ENCODE measurements around the gene NLRC5.
"Not testable (repeated sequence)": the region's sequence is repeated elsewhere in the genome, so short reads cannot be mapped to it uniquely, and the experiment has no call there.

The NLRC5 gene

DNA sequence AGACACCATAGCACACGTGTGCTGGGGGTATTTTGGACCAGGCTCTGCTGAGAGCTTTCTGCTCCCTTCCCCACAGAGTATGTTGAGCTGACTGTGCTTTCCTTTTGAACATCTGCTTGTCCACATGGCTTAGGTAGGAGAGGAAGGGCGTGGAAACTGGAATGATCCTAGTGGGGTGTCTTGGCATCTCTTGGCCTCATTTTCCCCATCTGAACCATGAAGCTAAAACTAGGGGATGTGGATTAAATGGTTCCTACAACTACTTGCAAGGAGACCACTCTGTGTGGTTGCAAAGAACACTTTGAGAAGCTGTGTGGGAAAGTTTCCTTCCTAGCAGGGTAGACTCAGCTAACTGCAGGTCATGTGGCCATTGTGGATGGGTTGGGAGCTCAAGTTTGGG, 6.7 kb upstream of the NLRC5 start:
- DNase-seq = no peak

DNA sequence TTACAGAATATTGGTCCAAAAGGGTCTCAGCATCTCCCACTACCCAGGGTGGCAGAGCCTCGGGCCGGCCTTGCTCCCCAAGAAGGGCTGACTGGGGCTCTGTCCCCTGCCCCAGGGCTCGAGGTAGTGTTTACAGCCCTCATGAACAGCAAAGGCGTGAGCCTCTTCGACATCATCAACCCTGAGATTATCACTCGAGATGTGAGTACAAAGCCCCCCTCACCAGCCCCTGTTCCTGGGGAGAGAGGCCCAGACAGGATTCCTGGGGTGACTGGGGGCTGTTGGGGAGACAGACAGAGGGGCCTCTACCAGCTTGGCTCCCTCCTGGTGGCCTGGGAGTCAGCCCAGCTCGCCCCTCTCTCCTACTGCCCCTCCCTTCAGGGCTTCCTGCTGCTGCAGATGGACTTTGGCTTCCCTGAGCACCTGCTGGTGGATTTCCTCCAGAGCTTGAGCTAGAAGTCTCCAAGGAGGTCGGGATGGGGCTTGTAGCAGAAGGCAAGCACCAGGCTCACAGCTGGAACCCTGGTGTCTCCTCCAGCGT, 6.1 kb upstream of the NLRC5 start:
- no peak for DNase-seq

DNA sequence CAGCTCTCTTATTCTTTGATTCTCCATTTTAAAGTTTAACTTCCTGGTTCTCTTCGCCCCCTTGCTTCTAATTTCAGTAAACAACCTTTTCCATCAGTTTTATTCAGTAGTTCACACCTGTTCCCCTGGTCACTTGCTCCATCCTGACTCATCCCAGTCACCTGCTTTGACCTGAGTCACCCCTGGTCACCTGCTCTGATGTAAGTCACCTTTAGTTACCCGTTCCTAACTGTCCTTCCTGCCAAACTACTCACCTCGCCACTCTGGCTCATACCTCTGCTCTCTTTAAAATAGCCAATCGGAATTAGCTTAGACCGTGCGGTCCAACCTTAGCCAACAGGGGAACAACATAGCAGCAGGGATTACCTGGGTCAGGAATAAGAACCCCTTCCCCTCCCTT, 4.7 kb upstream of the NLRC5 start:
- DNase-seq = no peak

DNA sequence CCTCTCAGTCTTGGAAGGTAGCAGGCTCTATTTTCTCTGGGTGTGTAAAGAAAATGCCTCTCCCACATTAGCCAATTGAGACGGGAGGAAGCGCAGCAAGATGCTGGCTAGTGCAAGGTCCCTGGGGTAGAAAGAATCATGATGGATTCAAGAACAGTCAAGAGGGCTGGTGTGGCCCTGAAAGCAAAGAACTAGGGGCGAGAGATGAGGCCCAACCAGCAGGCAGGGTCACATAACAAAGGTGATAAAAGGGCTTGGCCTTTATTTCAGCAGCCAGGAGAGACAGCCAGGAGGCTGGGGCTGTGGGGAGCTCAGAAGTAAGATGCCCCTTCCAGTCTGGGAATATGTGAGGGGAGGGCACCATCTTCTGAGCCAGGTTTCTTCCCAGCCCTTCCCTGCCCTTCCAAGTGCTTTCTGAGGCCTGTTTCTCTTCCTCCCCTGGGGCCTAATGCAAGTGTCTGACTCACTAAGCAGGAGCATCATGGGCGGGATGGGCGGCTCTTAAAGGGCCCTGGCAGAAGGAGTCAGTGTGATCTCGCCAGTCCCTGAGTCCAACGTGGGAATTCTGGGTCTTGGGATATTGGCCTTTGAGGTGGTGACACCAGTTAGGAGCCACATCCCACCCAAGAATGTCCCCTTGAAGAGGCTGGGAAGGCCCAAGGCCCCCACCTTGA, 3.9 kb upstream of the NLRC5 start:
- DNase-seq = no peak

DNA sequence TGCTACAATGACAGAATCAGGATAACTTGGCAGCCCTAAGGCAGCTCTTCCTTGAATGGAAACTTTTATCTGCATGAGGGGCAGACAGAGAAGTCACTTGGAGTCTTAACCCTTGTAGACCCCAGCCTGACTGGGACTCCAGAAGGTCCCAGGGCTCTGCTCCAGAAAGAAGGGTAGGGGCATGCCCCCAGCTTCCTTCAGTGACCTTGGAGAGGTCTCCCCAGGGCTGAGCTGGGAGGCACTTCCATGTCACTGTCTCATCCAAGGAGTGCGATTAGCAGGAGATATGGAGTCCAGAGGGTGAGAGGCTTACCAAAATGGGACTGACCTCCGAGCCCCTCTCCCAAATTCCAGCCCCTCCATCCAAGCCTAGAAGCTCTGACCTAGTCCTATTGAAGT, 3.4 kb upstream of the NLRC5 start:
- no peak for DNase-seq

DNA sequence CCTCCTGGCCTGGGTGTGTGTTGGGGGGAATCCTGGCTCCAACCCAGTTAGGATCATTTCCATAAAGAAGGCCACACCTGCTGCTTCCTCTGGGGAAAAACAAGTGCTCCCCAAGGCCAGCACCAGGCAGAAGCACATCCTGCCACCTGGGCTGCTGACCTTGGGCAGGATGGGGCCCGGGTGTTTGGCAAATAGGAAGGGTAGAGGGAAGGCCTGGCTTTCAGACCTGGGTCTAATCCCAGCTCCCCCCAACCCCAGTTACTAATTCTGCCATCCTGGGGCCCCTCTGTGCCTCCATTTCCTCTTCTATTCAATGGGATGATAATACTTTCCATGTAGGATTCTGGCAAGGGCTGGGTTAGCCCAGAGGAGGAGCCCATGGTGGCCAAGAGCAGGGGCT, 3.0 kb upstream of the NLRC5 start:
- no peak for DNase-seq

DNA sequence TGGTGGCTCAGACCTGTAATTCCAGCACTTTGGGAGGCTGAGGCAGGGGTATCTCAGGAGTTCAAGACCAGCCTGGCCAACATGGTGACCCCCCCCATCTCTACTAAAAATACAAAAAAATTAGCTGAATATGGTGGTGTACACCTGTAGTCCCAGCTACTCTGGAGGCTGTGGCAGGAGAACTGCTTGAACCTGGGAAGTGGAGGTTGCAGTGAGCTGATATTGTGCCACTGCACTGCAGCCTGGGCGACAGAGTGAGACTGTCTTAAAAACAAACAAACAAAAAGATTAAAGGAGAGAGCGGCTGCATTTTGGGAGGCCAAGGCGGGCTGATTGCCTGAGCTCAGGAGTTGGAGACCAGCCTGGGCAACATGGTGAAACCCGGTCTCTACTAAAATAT, 2.4 kb upstream of the NLRC5 start:
- DNase-seq = not testable (repeated sequence)

DNA sequence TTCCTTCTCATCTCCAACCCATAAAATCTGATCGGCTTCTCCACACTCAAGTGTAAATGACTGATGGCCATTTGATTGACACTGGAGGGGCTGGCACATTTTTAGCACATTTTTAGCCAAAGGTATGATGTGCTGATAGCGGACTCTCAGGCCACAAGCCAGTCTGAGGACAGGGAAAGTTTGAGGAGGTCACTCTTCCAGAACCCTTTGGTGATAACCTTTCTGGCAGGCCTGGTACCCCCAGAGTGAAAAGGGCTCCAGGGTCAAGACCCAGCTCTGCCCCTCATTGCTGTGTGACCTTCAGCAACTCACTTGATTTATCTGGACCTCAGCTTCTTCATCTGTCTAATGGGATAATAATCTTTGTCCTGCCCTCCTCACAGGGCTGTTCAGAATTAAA, 1.7 kb upstream of the NLRC5 start:
- no peak for DNase-seq

DNA sequence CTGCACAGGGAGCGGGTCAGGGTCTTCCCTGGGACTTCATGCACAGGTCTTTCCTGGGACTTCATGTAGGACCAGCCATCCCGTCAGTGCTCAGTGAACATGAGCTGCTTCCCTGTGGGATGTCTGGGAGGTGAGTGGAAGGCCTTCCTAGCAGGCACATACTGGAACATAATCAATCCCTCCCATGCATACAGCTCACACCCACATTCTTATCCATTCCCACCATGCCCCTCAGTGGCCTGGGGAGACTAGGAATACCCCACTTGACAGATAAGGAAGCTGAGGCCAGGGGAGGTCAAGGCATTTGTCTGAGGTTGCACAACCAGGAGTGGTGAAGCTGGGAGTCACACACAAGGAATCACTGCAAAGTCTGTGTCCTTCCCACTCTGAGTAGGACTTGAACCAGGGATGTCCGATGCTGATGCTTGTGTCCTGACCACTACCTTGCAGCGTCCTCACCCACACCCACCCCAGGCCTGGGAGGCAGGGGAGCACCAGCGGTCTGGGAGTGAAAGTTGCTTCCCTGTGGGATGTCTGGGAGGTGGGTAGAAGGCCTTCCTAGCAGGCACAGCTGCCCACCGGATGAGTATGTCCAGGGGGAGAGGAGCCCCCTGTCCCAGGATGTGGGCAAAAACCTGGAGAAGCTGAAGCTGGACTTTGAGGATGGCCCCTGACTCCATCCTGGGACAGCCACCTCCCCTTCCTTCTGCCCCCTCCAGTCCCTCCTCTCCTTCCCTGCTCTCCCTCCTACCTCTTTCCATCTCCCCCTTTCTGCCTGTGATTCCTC, 1.0 kb upstream of the NLRC5 start:
- no peak for DNase-seq

DNA sequence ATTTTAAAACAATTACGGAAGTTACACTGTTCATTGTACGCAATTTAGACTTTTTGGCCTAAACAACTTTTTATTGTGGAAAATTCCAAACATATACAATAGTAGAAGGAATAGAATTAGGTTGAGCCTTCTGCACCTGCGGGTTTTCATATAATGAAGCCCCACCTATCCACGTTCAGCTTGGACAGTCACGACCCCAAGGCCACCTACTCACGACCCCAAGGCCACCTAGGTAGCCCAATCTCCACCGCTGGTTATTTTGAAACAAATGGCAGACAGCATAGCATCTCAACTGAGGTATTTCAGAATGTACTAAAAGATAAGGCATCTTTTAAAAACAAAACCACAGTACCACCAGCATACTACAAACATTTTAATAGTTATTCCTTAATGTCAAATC, 631 bp downstream of the NLRC5 start:
- no peak for DNase-seq

DNA sequence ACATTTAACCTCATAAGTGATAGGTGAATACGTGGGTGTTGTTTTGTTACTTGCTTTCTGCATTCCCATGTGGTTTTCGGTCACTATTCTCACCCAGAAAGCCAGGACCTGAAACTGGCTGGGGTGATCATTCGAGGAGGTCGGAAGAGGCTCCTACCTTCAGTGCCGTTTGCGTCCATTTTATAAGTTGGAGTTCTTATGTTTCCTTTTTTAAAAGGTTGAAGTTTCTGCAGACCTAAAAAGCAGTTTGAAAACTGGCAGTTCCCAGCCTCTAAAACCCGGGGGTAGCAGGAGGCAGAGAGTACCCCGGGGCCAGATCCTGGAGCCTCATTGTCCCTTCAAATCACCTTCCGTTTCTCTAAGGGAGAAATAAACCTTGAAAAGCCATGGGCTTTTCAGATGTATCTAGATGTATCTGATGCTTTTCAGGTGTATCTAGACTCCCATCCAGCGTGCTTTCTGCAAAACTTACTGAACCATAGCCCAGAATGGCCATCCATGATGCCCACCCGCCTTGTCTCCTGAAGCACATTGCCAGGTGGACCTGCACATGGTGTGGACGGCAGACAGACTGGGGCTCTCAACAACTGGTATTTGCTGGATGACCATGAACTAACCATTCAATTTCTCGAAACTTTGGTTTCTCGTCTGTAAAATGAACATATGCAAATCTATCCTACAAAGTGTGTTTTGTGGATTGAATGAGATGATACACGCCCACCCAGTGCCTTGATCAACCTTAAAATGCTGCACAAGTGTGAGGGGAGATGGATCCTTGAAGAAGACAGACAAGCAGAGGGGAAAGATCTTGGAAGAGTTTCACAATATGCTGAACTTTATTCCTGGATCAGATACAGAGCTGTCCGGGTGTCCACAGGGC, 1.3 kb downstream of the NLRC5 start:
- no peak for DNase-seq

DNA sequence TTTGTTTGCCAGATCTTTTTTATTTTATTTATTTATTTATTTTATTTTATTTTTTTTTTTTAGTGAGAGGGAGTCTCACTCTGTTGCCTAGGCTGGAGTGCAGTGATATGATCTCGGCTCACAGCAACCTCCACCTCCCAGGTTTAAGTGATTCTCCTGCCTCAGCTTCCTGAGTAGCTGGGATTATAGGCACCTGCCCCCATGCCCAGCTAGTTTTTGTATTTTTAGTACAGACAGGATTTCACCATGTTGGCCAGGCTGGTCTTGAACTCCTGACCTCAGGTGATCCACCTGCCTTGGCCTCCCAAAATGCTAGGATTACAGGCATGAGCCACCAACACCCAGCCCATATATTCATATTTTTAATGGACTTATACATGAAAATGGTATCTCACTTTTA, 3.1 kb downstream of the NLRC5 start:
- not testable (repeated sequence) for DNase-seq

DNA sequence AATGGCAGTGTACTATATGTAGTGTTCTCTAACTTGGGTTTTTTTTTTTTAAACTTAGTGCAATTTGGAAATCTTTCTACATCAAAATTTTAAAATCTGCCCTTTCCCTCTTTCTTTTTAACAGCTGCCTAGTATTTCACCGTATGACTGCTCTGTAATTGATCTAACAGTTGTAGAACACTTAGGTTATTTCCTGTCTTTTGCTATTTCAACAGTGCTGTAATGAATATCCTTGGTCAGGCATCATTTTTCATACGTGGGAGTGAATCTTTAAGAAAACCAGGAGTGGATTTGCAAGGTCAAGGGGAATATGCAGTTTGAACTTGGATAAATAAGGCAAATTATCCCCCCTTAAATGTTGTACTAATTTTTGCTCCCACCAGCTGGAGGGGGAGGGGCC, 3.8 kb downstream of the NLRC5 start:
- no peak for DNase-seq

DNA sequence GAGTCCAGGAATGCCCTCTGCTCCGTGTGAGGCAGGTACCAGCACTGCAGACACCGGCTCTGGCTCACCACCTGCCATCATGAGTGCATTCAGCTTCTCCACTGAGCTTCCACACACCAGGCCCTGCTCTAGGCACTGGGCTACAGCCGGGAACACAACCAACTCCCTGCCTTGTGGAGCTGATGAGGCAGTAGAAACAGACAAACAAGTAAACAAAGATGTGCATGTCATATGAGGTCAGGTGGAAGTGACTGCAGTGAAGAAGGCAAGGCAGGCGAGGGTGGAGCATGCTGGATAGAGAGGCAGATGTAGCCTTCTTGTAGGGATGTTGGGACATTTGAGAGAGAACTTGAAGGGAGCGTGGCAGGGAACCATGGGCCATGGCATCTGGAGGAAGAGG, 5.0 kb downstream of the NLRC5 start:
- no peak for DNase-seq

DNA sequence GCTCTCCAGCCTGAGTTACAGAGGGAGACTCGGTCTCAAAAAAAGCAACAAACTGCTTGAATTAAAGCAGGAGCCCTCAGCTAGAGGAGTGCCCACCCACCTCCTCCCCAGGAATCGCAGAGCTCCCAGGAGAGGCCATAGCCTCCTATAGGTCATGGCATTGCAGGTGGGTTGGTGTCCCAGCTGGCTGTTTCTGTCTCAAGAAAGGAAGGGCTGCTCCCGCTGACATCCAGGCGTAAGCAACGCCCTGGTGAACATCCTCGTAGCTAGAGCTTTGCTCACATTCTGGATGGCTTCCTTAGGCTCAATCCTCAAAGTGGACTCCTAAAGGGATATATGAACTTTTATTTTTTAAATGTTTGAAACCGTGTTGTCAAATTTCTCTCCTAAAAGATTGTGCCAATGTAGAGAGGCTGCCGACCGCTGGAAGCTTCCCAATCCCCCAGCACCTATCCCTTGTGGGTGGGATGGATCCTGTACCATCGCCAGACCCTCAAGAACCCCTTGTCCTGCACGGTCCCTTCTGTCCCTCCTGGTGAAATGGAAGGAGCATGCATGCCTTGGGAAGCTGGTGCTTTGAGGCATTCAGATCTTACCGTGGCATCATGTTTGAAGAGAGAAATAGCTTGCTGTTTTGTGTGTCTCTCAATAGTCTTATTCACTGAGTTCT, 5.9 kb downstream of the NLRC5 start:
- no peak for DNase-seq

DNA sequence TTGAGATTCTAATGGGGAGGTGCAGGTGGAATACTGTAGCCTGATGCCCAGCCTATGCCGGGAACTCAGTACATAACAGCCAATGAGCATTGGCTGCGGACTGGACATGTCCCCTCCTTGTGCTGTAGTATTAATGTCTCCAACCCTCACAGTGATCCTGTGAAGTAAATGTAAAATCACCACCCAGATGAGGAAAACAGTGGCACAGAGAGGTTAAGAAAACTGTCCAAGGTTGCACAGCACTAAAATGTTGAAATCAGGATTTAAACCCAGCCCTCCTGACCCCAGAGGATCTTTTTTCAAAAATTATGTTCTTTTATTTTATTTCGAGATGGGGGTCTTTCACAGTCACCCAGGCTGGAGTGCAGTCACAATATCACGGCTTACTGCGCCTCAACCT, 7.9 kb downstream of the NLRC5 start:
- DNase-seq = no peak

DNA sequence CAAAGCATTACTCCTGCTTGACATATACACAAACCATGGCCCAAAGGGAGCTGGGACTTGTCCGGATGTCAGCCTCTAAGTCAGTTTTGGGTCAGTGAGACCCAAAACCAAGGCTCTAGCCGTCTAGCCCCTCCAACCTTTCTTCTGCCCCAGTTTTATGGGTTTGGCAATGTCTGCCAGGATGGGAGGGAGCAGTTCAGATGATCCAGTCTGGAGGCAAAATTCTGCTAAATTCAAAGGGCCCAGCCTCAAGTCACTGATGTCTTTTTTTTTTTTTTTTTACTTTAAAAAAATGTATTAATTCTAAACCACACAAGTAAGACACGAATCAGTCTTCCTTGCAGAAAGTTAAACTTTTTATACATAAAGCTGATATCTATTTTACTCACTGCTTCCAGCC, 8.6 kb downstream of the NLRC5 start:
- DNase-seq = no peak

DNA sequence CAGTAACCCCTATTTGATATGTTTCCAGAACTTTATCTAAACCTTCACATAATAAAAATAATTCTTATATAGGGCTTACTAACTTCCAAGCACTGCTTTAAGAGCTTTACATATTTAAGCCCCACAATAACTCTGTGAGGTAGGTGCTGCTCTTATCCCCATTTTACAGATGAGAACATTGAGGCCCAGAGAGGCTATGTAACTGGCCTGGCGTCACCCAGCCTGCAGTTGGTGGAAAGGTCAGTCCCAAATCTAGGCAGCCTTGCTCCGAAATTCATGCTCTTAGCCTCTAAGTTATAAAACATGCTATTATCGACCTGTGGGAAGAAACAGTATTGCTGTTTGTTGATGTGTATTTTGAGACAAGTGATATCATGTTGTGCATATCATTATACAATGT, 9.0 kb downstream of the NLRC5 start:
- no peak for DNase-seq

DNA sequence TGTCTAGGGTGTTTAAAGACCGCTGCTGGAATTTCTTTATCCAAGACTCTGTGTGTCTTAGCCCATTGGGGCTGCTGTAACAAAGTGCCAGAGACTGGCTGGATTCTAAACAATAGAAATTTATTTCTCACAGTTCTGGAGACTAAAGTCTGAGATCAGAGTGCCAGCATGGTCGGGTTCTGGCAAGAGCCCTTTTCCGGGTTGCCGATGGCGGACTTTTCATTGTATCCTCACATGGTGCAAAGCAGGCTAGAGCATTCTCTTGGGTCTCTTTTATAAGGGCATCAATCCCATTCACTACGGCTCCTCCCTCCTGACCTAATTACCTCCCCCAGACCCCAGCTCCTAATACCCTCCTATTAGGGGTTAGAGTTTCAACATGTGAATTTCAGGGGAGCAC, 9.5 kb downstream of the NLRC5 start:
- DNase-seq = no peak

DNA sequence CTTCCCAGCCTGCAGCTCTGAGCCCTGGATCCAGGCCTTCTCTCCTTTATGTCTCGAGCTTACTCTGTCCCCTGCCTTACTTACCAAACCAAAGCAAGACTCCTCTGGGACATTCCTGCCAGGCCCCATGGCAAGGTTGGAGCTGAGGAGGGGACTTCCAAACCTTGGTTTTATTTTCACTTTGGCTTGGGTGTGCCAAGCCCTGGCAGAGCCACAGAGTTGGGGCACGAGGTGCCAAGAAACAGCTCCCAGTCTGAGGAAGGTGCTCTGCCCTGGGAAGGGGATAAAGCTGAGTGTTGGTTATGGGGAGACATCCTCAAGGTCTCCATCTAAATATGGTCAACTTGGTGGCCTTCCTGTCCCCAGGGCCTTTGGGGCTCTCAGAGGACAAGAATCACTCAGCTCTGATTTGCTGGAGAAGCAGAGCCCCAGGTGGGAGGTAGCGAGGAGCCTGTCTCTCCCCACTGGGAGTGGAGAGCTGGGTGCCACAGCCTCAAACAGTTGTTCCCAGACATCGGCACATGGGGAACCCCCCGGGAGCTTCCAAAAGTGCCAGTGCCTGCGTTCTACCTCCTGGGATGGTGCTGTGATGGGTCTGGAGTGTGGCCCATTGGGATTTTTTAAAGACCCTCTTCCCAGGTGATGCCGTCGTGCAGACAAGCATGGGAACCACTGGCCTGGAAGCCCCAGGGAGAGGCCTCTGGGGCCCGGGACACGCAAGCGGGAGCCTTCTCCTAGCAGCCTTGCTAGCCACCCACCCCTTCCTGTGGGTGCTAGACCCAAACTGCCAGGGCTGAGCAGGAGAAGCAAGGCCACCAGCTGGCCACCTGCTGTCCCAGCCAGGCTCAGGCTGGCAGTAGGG, 10.3 kb downstream of the NLRC5 start:
- DNase-seq = no peak

DNA sequence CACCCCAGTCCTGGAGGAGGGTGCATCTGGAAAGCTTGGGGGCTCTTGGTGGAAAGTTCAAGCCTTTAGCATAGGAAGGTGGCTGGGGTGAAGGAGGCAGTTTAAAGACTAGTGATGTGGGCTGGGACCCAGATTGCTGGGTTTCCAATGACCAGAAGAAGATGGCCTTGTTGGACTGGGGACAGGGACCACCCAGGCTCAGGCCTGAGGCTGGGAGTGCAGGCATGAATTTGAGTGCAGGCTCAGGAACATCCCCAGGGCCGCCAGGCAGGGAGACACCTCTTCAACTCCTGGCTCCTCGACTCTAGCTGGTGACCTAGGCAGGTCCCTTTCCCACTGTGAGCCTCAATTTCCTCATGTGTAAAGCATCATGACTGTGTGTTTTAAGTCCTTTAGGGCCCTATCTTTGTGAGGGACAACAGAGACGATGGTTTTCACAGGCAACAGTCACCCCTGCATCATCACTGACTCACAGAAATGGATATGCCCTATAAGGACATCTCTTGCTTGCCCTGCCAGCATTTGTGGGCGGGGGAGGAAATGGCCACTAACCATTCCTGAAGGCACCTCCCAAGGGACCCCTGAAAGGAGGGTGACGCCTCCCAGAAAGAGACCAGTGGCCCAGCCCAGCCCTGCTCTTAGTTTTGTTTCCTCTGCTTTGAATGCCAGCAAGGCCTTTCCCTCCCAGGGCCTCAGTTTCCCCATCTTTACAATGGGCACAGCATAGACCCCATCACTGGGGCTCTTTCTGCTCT, 11.1 kb downstream of the NLRC5 start:
- DNase-seq = no peak

Measured in NCI-H345 (cell line).